HepG2 (cell line): ENCODE results near the gene MYH9. TPM values are rescaled to one million over a fixed set of nuclear protein-coding genes. Genes with fewer than 3 reads are reported as not detected.

Source experiments
- ATAC-seq: fragments of 200-7000 bp; cut with Tn5 transposase; 3 replicates; pipeline ENCODE4 v1.9.1; 2020; ENCODE audit warnings: mild to moderate bottlenecking, moderate library complexity
- Bru-seq: library from RNA; stranded (reverse); fragments of 400-500 nt; gene quantifications from one replicate; lab custom pipeline; 2021; lab: Mats Ljungman, UMichigan
- BruChase-seq, 2 experiments: library from RNA; stranded (reverse); fragments of 400-500 nt; gene quantifications; one replicate each; lab custom pipeline; 2021; lab: Mats Ljungman, UMichigan
- BruUV-seq: library from RNA; stranded (reverse); fragments of 400-500 nt; replicated peaks from 2 replicates; lab custom pipeline; 2021; lab: Mats Ljungman, UMichigan
- CTCF ChIA-PET: fragments of 300-600 bp; formaldehyde crosslinking; extraction: SDS; loops from one replicate; lab custom pipeline; 2021; ENCODE audit warnings: low total read pairs, inconsistent platforms, low intra/inter-chr PET ratio; lab: Yijun Ruan, JAX
- POLR2A ChIA-PET: fragments of 350-600 bp; sonication (Branson Sonifier 250); formaldehyde crosslinking; loops from one replicate; lab custom pipeline; 2020; ENCODE audit warnings: antibody characterized with exemption, inconsistent platforms; lab: Yijun Ruan, JAX
- DNase-seq: peaks from one replicate; pipeline ENCODE4 v3.0.0-alpha.2; 2015; ENCODE audit warnings: low spot score
- FAIRE-seq: peaks from 3 replicates; lab custom pipeline; 2011; peaks lifted over from hg19 to GRCh38; lab: Jason Lieb, UNC
- H2AFZ ChIP-seq: one replicate; pipeline ENCODE4 v1.6.1; 2011; ENCODE audit warnings: low read length, inconsistent platforms
- H3K27ac ChIP-seq: fragments of 300-600 bp; 3 replicates; pipeline ENCODE4 v1.8.0; 2011; ENCODE audit warnings: mixed run types, mild to moderate bottlenecking, mixed read lengths, low read length, inconsistent platforms; ENCODE audit not compliant: insufficient read depth; ENCODE audit errors: extremely low read length
- H3K27me3 ChIP-seq, 2 experiments: fragments of 200-600 bp in 1 of 2; 2 replicates in 1 of 2; 3 replicates in 1 of 2; pipeline versions ENCODE4 v1.6.0 to v1.8.0; 2011; ENCODE audit warnings: low read length in 2 of 2, mild to moderate bottlenecking in 2 of 2, moderate library complexity in 2 of 2, inconsistent platforms in 1 of 2; ENCODE audit not compliant: insufficient read depth in 2 of 2, control insufficient read depth in 1 of 2
- H3K36me3 ChIP-seq, 2 experiments: fragments of 200-600 bp in 1 of 2; replicated peaks in 1 of 2; 2 replicates in 1 of 2; 3 replicates in 1 of 2; pipeline versions ENCODE4 v1.5.1 to v1.8.0; 2011; ENCODE audit warnings: low read length in 2 of 2, inconsistent platforms in 1 of 2; ENCODE audit not compliant: insufficient read depth in 2 of 2, control insufficient read depth in 1 of 2
- H3K4me1 ChIP-seq: 2 replicates; pipeline ENCODE4 v1.5.1; 2012; ENCODE audit warnings: low read length, inconsistent platforms; ENCODE audit not compliant: insufficient read depth
- H3K4me2 ChIP-seq: 2 replicates; pipeline ENCODE4 v1.6.0; 2011; ENCODE audit warnings: low read depth, low read length, inconsistent platforms
- H3K4me3 ChIP-seq, 3 experiments: fragments of 200-600 bp in 1 of 3; sonication (generic), shearing (Covaris generic) in 1 of 3; replicated peaks in 1 of 3; 2 replicates each; pipeline ENCODE4 v1.5.1; 2011 to 2016; ENCODE audit warnings: low read length in 3 of 3, inconsistent platforms in 2 of 3, low read depth in 2 of 3, mild to moderate bottlenecking in 2 of 3, control low read depth in 1 of 3, mixed read lengths in 1 of 3; ENCODE audit not compliant: insufficient read depth in 1 of 3
- H3K79me2 ChIP-seq: one replicate; pipeline ENCODE4 v1.6.1; 2011; ENCODE audit warnings: low read length, inconsistent platforms; ENCODE audit not compliant: insufficient read depth
- H3K9ac ChIP-seq: 2 replicates; pipeline ENCODE4 v1.6.0; 2011; ENCODE audit warnings: mild to moderate bottlenecking, low read depth, low read length, inconsistent platforms; ENCODE audit not compliant: insufficient read depth
- H3K9me3 ChIP-seq: 2 replicates; pipeline ENCODE4 v1.5.1; 2012; ENCODE audit warnings: mild to moderate bottlenecking, low read length
- H4K20me1 ChIP-seq: 2 replicates; pipeline ENCODE4 v1.6.0; 2011; ENCODE audit warnings: inconsistent platforms, mild to moderate bottlenecking, low read length, moderate library complexity; ENCODE audit not compliant: insufficient read depth
- FOXK1 ChIP-seq: sonication (generic); formaldehyde crosslinking; IDR thresholded peaks from 2 replicates; pipeline ENCODE4 v1.4.0; 2020; ENCODE audit warnings: low read depth, missing genetic modification reagents, borderline replicate concordance
- FOXP4 ChIP-seq: sonication (generic); formaldehyde crosslinking; IDR thresholded peaks from 2 replicates; pipeline ENCODE4 v1.4.0; 2020; ENCODE audit warnings: missing genetic modification reagents
- HNRNPK ChIP-seq: fragments of 200-400 bp; formaldehyde crosslinking; IDR thresholded peaks from 2 replicates; pipeline ENCODE4 v1.6.1; 2018; ENCODE audit warnings: low read length, low read depth, moderate library complexity, mild to moderate bottlenecking; ENCODE audit not compliant: poor library complexity, severe bottlenecking
- NFYC ChIP-seq: IDR thresholded peaks from 2 replicates; pipeline ENCODE4 v1.6.1; 2016; ENCODE audit warnings: missing genetic modification reagents, missing compliant biosample characterization
- SKIL ChIP-seq: sonication (generic); formaldehyde crosslinking; IDR thresholded peaks from 2 replicates; pipeline ENCODE4 v1.8.0; 2022; ENCODE audit warnings: missing genetic modification reagents, mild to moderate bottlenecking, moderate library complexity, borderline replicate concordance
- TAF1 ChIP-seq: sonication (generic); formaldehyde crosslinking; IDR thresholded peaks from 2 replicates; pipeline ENCODE4 v1.4.0; 2020; ENCODE audit warnings: missing genetic modification reagents
- TCF7L2 ChIP-seq: IDR thresholded peaks from 2 replicates; pipeline ENCODE4 v1.6.1; 2011; ENCODE audit warnings: mild to moderate bottlenecking, low read depth, low read length, moderate library complexity
- ZGPAT ChIP-seq: IDR thresholded peaks from 2 replicates; pipeline ENCODE4 v1.6.1; 2016; ENCODE audit warnings: mild to moderate bottlenecking
- WGBS: methylation state at CpG from one replicate; pipeline ENCODE4 v1.1.6; 2017; ENCODE audit warnings: low lambda C conversion rate; 5-methylcytosine and 5-hydroxymethylcytosine counted together
- in situ Hi-C: cut with HindIII; loops from 2 replicates; pipeline ENCODE4 v1.10.0; 2017; ENCODE audit warnings: low pct_unique_long_range_greater_than_20kb; ENCODE audit not compliant: extremely low pct_ligation_motif_present
- intact Hi-C: fragments of 100-400 bp; cut with micrococcal nuclease; formaldehyde crosslinking; loops from one replicate; pipeline ENCODE4 v1.10.0; 2022; ENCODE audit not compliant: unreplicated experiment
- long read RNA-seq, 2 experiments: library from RNA in 1 of 2; library from polyadenylated mRNA in 1 of 2; stranded (forward) in 1 of 2; unstranded in 1 of 2; transcript quantifications; one replicate each; pipeline ENCODE4 v2.0.0, GENCODE V29; 2019 to 2022
- polyA minus RNA-seq, 3 experiments: library from RNA; depleted of rRNA, polyadenylated mRNA; stranded (reverse); fragments of >200 nt; gene quantifications; 2 replicates each; pipeline ENCODE4 v1.2.3, GENCODE V29; 2011; ENCODE audit warnings: low replicate concordance in 1 of 3
- polyA plus RNA-seq, 8 experiments: library from polyadenylated mRNA; depleted of rRNA in 3 of 8; stranded (reverse) in 7 of 8; unstranded in 1 of 8; fragments of >200 nt; fragmentation: Illumina TruSeq in 4 of 8; extraction: Trizol in 4 of 8; gene quantifications; 2 replicates each; pipeline versions ENCODE4 v1.2.1 to v1.2.3, GENCODE V29; 2011 to 2016; ENCODE audit warnings: low read depth in 4 of 8, missing spikeins in 1 of 8, mixed read lengths in 1 of 8; ENCODE audit not compliant: insufficient read depth in 1 of 8
- total RNA-seq, 5 experiments: library from RNA; depleted of rRNA; stranded (reverse); fragments of >200 nt; fragmentation: Illumina TruSeq; extraction: Trizol; gene quantifications; 2 replicates each; pipeline ENCODE4 v1.2.3, GENCODE V29; 2016; ENCODE audit warnings: low read depth in 1 of 5

MYH9 gene
- 98.5 and 125 TPM in 2 replicates for total RNA-seq (2016; rRNA removed; fragmentation: Illumina TruSeq; extraction: Trizol)
- 28.5 and 28.7 TPM in 2 replicates for total RNA-seq (2016; cell fraction: cytosol; rRNA removed; fragmentation: Illumina TruSeq; extraction: Trizol; ENCODE audit: low read depth)
- 92.9 and 102 TPM in 2 replicates for total RNA-seq (2016; cell fraction: insoluble cytoplasmic fraction; rRNA removed; fragmentation: Illumina TruSeq; extraction: Trizol)
- total RNA-seq (2016; cell fraction: membrane; rRNA removed; fragmentation: Illumina TruSeq; extraction: Trizol), result 39.3 and 47.1 TPM in 2 replicates
- total RNA-seq (2016; cell fraction: nucleus; rRNA removed; fragmentation: Illumina TruSeq; extraction: Trizol), result 73.0 and 81.6 TPM in 2 replicates
- polyA plus RNA-seq (2011; rRNA removed), result 50.7 and 60.6 TPM in 2 replicates
- polyA plus RNA-seq (2011; cell fraction: cytosol; rRNA removed), result 31.6 and 39.3 TPM in 2 replicates
- 68.4 and 91.3 TPM in 2 replicates for polyA plus RNA-seq (2011; cell fraction: nucleus; rRNA removed)
- polyA plus RNA-seq (2012), result 88.3 and 93.4 TPM in 2 replicates
- polyA plus RNA-seq (2016; cell fraction: cytosol; fragmentation: Illumina TruSeq; extraction: Trizol; ENCODE audit: low read depth), result 3.6 and 4.2 TPM in 2 replicates
- polyA plus RNA-seq (2016; cell fraction: insoluble cytoplasmic fraction; fragmentation: Illumina TruSeq; extraction: Trizol; ENCODE audit: low read depth), result 72.0 and 110 TPM in 2 replicates
- polyA plus RNA-seq (2016; cell fraction: membrane; fragmentation: Illumina TruSeq; extraction: Trizol; ENCODE audit: low read depth), result 8.1 and 11.6 TPM in 2 replicates
- polyA plus RNA-seq (2016; cell fraction: nucleus; fragmentation: Illumina TruSeq; extraction: Trizol; ENCODE audit: insufficient read depth, low read depth), result 106 and 113 TPM in 2 replicates
- polyA minus RNA-seq (2011; rRNA and poly(A)+ RNA removed; ENCODE audit: low replicate concordance), result 124 and 180 TPM in 2 replicates
- 125 and 176 TPM in 2 replicates for polyA minus RNA-seq (2011; cell fraction: cytosol; rRNA and poly(A)+ RNA removed)
- polyA minus RNA-seq (2011; cell fraction: nucleus; rRNA and poly(A)+ RNA removed), result 61.9 and 97.5 TPM in 2 replicates
- Bru-seq, nascent RNA, result percentile 91 among the genes with signal in this experiment
- percentile 94 among the genes with signal in this experiment for BruChase-seq, experiment 1, labeled RNA remaining after a 6-hour chase
- percentile 88 among the genes with signal in this experiment for BruChase-seq, experiment 2, labeled RNA remaining after a 2-hour chase
- long read RNA-seq, experiment 1, partial matches to known transcripts, result 31 of 55 reads
- long read RNA-seq, experiment 1, other reads (novel, unspliced or antisense), result 24 of 55 reads
- long read RNA-seq, experiment 2, full-length matches to known transcripts, result 4 of 510 reads
- long read RNA-seq, experiment 2, partial matches to known transcripts, result 357 of 510 reads
- long read RNA-seq, experiment 2, other reads (novel, unspliced or antisense), result 149 of 510 reads

- 2% methylated on average over 21 of the region's 52 CpGs for WGBS
- DNase-seq (peak; percentile 98), ATAC-seq (peak; percentile 91), FAIRE-seq (peak; percentile 97)
- Histone ChIP-seq H3K36me3 (peaks cover 2 to 4% of the 10 kb centered on the region in 2 experiments; a peak in 3 of 5 replicates), H3K4me1 (peaks cover 49% of the 10 kb centered on the region), H3K4me2 (peak within 1 kb of the TSS; percentile 99), H3K4me3 (peak within 1 kb of the TSS; percentile 87 to 98 (median 90)), H3K79me2 (peaks cover 47% of the 10 kb centered on the region), H3K9me3 (no peaks in the 10 kb centered on the region), H4K20me1 (peaks cover 20% of the 10 kb centered on the region), H3K27ac (peak within 1 kb of the TSS; percentile 70), H3K9ac (peak within 1 kb of the TSS; percentile 83), H2AFZ (no peak within 1 kb of the TSS), H3K27me3 (no peaks in the 10 kb centered on the region)
- ChIA-PET CTCF (no interaction called here), POLR2A (interaction anchor here (0.6 to 3.7 kb wide), 38 partner anchors 8 to 149 kb away, joined by 3 to 36 read pairs (median 5); partner anchors contain the start of genes APOL2 and TXN2)
- intact Hi-C loops, result loop anchor here (1.0 kb wide), 1 partner anchor 47 kb away; no protein-coding TSS in a partner anchor
- no TSS peak for BruUV-seq
- in situ Hi-C loops, result no loop called here
- TF ChIP-seq TCF7L2, result no peak
- TF ChIP-seq FOXP4, result peak; percentile 13; the same call in 1 of the 2 replicates
- TF ChIP-seq ZGPAT (CRISPR knock-in tag), result peak; percentile 66; the same call in 1 of the 2 replicates
- peak; percentile 24; the same call in 1 of the 2 replicates for TF ChIP-seq FOXK1 (CRISPR knock-in tag)
- peak; percentile 97 for TF ChIP-seq NFYC (CRISPR knock-in tag)
- TF ChIP-seq HNRNPK, result peak; percentile 42
- 0 out of 2 replicates have a peak, but pooled peaks have one; percentile 15 for TF ChIP-seq SKIL (CRISPR knock-in tag)
- TF ChIP-seq TAF1 (CRISPR knock-in tag), result peak; percentile 94; the same call in 1 of the 2 replicates
Observed at GRCh38 chr22:36387959-36388726, at the start of gene MYH9. TSS of gene MYH9 (minus strand) at chr22:36387967. CDS start at chr22:36349236, 38,731 bp downstream.
